Natural killer cell (primary cell): ENCODE results near the gene UMAD1. TPM values are rescaled to one million over a fixed set of nuclear protein-coding genes. Genes with fewer than 3 reads are reported as not detected.

ENCODE experiments used
- total RNA-seq, 4 donors: library from RNA; stranded (reverse); fragments of 120-200 nt in 1 of 4; gene quantifications; one replicate each; pipeline versions ENCODE4 v1.2.3 to v1.2.4, GENCODE V29; 2013 to 2022

The UMAD1 gene
- total RNA-seq, 3 donors from 2014 or later (not counting 1 experiment from before 2014, with no cell fraction given), result 12.3 to 16.5 (median 14.6) TPM

Other genes with a start within 250 kb of the UMAD1 start
- gene COL28A1, start 104.9 kb upstream of the UMAD1 start, total RNA-seq, result under 1 TPM; 0.28 to 0.84 (median 0.45) TPM
- 10 to 100 TPM; 23.5 to 30.9 (median 28.9) TPM for gene MIOS, start 73.9 kb upstream of the UMAD1 start, total RNA-seq
- 10 to 100 TPM; 14.2 to 25.9 (median 22.6) TPM for gene RPA3, start 77.9 kb downstream of the UMAD1 start, total RNA-seq